GM21447 (cell line): Measurements from ENCODE around the gene PTPRN.
"Not testable (repeated sequence)": the region's sequence is repeated elsewhere in the genome, so short reads cannot be mapped to it uniquely, and the experiment has no call there.

Source experiments
- ATAC-seq: cut with Tn5 transposase; IDR thresholded peaks from one replicate; pipeline ENCODE4 v1.9.1; 2021; ENCODE audit not compliant: unreplicated experiment

PTPRN gene

DNA sequence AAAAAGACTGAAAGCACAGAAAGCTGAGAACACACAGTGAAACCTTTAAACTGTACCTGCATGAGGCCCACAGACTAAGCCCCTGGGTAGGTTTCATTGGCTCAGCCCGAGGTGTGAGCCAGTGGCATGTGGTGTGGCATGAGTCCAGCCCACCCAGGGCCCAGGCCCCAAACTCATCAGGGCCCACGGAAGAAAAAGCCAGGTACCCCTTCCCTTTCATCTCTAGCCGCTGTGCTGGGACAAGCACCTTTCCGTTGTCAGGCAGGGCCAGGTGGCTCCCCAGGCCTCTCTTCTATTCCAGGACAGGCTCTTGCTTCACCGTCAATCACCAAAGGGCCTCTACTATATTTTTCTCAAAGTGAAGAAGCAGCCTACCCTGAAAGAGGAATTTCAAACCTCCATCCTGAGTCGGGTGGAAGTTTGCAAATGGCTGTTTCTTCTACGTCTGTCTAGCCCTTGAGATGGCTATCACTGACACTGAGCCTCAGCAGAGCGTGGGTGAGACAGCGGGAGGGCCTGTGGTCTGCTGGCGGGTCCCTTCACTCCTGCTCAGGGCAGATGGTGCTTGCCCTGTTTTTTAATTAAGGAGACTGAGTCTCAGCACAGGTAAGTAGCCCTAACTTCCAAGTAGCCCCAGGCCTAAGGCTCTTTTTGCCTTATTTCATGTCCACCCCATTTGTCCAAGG lies 21.5 kb downstream of the PTPRN start:
- no peak for ATAC-seq

DNA sequence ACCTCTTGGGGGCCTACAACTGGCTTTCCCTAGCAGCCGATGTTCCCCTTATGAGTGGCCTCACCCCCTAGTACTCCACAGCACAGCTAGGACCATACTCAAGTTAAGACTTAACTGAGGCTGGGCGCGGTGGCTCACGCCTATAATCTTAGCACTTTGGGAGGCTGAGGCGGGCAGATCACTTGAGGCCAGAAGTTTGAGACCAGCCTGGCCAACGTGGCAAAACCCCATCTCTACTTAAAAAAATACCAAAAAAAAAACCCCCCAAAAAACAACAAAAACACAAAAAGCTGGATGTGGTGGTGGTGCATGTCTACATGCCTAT lies 22.1 kb downstream of the PTPRN start:
- not testable (repeated sequence) for ATAC-seq

DNA sequence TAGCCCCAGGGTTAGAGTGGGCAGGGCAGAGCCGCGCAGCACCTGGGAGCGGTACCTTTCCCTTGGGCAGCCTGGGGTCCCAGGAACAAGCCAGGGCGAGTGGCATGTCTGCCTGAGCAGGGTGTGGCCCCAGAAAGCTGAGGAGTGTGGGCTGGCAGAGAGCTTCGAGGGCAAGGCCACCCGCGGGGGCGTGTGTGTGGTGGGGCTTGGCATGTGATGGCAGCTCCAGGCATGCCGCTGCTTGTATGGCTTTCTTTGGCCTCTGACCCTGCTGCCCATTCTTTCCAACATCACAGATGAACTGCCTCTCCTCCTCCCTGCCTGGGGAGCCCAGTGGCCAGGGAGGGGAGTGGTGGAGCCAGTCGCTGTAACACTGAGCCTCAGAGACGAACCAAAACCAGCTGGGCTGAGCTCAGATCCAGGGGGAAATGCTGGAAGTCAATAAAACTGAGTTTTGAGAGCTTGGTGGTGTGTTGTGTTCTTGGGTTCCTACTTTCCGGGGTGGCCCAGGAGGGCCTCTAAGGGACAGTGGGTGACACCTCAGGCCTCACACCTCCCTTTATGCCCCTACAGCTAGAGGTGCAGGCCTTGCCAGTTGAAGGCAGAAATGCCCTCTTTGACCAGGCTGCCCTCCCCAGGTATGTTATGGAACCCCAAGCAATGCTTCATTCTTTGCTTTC lies 22.6 kb downstream of the PTPRN start:
- ATAC-seq: no peak

DNA sequence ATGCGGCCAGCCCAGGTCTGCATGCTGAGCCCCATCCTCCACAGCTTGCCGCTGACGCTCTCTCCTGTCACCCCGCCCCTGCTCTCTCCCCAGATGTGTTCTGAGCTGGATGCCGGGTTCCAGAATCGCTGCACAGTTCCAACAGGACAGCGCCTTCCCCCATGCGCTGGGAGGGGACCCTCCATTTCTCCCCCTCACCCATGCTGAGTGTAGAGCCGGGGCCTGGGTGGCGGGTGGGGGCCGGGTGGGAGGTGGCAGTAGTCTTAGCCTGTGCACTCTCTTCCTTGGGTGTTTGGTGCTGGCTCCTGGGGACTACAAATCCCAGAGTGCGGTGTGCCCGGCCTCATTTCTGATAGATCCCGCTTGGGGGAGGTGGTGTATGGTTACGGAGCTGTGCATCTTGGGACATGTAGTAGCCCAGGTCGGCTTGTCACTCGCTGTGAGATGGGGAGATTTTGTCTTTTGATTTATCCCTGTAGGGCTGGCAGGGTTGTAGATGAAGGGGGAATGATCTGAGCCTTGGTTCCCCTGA lies 23.2 kb downstream of the PTPRN start:
- ATAC-seq: no peak

DNA sequence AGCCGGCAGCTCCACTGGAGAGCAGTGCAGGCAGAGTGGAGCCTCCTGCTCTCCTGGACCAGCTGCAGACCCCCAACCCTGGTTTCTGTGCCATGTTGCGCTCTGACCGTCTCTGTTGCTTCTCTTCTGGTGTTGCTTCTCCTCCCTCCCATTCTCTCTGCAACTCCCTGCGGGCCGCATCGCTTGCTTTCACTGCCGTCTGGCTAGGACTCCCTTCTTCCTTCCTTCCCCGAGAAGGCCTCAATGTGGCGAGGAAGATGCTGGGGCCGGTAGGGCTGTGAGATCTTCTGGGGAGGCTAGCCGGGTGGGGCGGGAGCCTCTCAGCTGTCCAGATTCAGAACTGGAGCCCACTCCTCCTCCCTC lies 23.8 kb downstream of the PTPRN start:
- ATAC-seq: no peak

DNA sequence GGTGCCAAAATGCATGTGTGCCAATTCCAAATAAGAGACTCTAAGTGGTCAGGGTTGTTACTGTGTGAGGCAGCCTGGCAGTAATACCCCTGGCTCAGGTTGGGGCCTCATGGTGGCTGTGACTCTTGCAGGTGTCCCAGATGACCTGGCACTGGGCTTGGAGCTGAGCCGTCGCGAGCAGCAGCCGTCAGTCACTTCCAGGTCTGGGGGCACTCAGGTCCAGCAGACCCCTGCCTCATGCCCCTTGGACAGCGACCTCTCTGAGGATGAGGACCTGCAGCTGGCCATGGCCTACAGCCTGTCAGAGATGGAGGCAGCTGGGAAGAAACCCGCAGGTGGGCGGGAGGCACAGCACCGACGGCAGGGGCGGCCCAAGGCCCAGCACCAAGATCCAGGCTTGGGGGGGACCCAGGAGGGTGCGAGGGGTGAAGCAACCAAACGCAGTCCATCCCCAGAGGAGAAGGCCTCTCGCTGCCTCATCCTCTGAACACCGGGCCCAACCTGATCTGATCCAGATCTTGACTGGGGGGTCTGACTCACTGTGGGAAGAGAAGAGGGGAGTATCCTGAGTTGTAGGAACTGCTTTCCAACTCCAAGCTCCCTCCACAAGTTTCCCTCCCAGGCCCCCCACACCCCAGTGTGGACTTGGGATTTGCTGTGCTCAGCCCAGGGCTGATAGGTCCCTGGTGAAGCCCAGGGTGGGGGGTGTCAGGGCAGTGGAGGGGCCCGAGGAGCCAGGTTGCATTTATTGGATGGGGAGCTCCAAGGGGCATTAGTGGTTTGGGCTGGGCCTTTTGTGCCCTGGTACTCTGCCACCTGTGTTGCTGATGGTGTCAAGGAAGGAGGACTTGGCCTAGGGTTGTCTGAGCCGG lies 24.5 kb downstream of the PTPRN start:
- no peak for ATAC-seq

DNA sequence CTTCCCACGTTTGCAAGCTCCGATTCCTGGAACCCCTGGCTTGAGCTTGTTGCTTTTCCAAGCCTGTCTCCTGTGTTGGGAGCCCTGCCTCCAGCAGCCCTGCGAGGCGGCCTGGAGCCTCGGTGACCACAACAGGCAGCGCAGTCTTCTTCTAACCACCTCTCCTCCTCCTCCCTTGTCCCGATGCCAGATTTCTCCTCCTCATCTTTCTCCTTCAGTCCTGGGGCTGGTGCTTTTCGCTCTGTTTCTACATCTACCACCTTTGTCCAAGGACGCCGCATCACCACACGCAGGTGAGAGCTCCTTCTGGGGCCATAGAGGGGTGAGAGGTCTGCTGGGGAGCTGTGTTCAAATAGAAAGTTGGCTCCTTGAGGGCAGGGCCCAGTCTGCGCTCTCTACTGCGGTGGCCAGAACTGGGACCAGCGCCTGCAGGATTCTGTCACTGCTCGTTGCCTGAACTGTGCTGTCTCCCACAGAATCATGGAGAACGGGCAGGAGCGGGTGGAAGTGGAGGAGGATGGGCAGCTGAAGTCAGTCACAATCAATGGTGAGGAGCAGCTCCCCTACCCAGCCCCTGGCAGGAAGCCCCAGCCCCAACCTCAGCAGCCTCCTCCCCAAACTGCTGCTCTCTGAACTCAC lies 26.1 kb downstream of the PTPRN start:
- ATAC-seq: no peak

DNA sequence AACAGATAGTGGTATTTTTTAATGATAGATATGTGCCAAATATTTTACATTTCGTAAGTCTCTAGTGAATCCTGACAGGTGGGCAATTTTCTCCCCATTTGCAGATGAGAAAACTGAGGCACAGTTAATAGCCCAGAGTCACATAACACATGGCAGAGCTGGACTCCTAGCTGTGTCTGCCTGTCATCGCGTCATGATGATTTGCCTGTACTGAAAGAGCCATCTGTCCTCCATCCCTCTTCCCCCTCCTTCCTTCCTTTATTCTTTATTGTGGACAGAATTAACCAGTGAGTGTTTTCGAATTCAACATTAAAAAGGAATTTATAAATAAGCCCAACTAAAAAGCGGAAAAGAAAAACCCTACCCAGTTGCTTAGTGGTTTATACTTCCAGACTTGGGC lies 26.8 kb downstream of the PTPRN start:
- ATAC-seq: no peak

DNA sequence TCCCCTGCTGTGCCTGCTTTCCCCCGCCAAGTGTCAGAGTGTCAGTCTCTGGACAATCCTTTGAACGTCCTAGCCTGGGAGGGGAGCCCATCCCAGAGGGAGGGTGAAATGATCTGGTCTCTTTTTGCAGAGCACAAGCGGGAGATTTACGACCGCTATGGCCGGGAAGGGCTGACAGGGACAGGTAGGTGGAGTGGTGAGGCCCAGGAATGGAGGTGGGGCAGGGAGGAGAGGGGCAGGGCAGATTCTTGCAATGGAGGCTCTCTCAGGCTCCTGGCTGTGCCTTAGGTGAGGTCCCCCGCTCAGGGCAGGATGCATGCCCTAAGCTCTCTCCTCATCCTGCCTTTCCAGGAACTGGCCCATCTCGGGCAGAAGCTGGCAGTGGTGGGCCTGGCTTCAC lies 27.6 kb downstream of the PTPRN start:
- ATAC-seq: no peak

DNA sequence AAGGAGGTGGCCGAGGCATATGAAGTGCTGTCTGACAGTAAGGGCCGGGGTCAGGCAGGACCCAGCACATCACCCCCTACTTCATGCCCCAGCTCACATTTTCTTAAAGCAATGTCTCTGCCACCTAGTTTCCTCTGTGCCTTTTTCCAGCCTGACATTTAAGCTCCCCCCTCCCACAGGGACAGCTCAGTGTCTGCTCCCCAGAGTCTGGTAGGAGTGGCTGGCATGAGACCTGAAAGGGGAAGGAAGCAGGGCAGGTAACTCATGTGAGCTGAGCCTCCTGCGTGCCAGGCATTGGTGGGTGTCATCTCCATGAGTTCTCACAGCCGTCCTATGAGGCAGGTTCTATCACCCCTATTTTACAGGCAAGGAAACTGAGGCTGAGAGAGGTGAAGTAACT lies 28.6 kb downstream of the PTPRN start:
- no peak for ATAC-seq

DNA sequence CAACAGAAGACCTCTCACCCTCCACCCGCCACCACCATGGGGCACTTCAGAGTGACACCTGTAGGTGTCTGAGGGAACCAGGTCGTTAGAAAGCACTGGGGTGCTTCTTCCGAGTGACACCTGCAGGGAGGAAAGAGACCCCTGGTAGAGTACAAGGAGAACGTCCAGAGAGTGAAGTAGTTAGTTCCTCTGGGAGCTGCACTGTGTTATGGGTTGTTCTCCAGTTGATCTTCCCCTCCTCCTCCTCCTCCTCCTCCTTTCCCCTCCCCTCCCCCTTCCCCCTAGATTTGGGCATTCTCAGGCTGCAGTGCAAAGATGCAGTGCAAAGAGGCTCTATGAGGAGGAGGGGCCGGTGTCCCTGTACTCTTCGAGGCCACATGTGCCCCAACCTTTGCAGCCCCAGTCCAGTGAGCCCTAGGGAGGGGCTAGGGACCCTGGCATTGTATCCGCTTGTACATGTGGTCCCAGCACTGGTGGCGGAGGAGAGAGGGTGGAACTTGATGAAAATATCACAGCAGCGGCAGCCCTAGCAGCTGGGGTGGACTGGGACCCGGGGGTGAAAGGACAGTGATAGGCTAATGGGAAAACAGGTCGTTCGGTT lies 29.2 kb downstream of the PTPRN start:
- no peak for ATAC-seq

DNA sequence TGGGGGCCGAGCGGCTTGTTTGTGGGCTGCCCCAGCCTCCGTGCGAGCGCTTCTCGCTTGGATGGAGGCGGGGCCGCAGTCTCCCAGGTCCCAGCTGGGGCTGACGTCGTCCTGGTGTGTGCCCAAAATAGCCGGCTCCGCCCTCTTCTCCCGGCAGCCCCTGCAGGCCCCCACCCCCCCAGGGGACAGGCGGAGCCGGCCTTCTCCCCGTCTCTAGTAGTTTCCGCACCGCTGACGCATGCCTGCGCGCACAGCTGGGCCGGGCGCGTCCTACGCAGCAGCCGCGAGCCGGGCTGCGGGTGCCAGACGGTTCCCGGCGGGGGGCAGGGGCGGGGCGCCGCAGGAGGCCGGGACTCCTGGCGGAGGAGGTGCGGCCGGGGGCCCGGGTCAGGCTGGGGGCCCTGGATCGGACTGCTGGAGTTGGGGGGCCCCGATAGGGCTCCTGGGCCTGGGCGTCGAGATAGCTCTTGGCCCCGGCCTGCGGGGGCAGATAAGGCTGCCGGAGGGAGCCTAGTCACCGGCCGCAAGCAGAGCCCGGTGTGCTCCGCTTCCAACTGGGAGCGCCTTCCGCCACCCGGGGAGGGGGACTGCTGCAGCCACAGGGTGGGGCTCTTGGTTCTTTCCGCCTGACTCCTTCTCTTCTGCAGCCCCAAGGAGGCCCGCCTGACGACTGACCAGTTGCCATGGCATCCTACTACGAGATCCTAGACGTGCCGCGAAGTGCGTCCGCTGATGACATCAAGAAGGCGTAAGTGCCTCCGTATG lies 29.9 kb downstream of the PTPRN start, which contains the start of gene DNAJB2:
Gene DNAJB2, plus strand, starts transcription at position 216 of the 765 bp plus-strand sequence. Its CDS starts 468 bp downstream, at position 684.
- peak; percentile 79 for ATAC-seq

DNA sequence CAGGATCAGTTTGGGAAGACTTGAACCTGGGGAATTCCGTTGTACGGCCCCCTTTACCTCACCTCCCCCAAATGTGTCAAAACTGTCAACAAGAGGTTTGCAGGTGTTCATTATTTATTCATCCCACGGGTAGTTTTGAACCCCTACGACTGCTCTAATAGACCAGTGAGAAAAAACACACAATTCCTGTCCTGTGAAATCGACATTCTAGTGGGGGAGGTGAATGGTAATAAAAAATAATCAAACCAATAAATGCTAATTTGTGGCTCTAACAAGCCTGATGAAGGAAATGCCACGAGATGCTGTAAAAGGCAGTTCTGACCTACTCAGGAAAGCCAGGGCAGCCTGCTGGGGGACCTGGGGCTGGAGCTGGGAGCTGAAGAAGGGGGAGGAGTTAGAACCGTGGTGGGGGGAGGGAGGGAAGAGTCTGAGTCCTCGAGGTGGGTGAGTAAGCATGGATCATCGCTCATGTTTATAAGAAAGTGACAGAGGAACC lies 30.5 kb downstream of the PTPRN start:
- peak; percentile 6 for ATAC-seq

DNA sequence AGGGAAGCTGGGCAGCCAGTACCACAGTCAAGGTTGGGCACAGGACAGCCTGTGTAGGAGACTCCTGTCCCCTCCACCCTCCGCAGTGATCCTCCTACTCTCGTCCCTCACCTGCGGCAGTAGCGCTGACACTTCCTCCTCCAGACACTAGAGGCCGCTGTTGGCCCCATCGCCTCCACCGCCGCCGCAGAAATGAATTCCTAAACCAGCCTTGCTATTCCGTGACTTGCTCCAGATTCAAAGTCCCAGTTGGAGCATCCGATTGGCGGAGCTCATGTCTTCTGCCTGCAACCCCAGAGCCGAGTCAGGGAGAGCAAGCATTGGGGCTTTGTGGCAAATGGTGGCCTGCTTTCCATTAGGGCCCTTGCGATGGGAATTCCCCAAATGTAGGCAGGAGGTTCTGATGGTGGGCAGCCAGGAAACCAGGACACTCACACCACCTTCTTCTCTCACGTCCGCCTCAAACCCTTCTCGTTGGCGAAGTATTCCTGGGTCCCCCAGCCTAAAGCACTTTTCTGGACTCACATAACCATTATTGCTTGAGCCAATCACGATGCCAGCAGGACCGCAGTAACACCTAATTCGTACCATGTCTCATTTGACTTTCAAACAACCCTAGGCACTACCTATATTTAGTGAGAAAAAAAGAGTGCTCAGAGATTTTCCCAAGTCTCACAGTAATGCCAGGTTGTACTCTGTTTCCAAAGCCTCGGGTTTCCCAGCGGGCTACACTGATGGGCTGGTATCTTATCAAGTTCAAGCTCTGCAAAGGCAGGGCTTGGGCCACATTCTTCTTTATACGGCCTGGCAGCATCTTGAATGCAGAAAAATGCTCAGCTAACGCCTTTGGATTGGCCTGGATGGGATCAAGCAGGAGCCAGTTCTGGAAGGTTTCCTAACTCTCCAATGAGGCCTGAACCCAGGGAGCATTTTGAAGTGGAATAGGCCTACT lies 31.2 kb downstream of the PTPRN start:
- no peak for ATAC-seq

DNA sequence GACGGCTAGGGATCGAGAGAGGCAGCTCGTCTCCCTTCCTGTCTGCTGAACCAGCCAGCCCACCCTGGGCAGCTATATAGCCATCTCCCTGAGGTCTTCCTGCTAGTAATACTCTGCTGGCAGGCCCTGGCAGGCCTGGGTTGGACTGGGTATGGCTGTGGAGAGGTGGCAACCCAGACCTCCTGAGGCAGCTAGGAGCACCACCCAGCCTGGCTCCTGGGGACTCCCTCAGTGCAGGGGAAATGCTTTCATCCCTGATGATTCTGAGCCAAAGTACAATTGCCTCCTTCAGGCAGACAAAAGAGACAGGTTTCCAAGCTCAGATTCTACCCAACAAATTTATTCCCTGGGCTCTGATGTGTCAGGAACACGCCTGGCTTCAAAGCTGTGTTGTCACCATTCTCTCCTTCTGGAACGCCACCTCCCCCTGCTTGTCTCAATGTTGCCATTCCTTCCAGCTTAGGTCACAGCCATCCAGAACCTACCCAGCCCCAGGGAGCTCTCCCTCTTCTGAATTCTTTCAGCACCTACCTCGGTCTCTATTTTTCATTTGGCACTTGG lies 34.8 kb downstream of the PTPRN start:
- no peak for ATAC-seq

DNA sequence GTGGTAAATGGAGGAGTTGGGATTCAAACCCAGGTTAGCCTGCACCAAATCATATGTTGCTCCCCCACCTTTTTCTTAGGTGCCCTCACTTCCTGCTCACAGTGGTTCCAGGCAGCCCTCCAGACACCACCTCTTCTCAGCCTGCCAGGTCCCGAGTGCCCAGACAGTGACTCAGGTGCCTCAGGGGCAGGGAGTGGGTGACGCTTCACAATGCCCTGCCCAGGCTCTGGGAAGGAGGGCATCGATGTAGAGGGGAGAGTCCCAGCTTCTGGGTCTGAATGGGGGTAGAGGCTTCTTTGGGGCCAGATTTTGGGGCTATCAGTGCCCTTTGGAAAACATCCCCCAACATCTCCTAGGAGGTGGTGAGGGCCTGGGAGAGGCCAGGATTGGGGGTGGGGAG lies 35.3 kb downstream of the PTPRN start:
- ATAC-seq: no peak

DNA sequence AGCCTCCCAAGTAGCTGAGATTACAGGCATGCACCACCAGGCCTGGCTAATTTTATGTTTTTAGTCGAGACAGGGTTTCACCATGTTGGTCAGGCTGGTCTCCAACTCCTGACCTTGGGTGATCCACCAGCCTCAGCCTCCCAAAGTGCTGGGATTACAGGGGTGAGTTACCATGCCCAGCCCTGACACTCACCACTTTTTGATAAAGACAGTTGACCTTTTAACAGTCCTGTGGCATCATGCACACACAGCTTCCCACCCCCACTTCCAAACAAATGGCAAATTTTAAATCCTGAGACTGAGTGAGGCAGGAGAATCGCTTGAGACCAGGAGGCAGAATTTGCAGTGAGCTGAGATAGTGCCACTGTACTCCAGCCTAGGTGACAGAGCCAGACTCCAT lies 36.2 kb downstream of the PTPRN start:
- no peak for ATAC-seq

DNA sequence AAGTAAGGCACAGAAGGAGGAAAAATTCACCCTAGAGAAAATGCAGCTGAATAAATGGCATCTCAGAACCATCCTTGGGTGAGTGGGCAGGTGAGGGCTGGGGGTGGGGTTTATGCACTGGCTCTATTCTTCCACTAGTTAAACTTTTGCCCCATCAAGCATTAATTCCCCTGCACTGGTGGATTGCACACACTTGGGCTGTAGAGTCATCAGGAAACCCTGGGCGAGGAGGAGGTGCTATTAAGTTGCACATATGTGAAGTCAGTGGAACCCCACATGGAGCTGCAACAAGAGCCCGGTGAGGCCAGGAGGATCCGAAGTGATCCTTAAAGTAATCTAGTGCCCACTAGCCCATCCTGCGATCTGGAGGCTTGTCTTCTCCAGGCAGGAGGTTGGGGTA lies 36.8 kb downstream of the PTPRN start:
- ATAC-seq: no peak

DNA sequence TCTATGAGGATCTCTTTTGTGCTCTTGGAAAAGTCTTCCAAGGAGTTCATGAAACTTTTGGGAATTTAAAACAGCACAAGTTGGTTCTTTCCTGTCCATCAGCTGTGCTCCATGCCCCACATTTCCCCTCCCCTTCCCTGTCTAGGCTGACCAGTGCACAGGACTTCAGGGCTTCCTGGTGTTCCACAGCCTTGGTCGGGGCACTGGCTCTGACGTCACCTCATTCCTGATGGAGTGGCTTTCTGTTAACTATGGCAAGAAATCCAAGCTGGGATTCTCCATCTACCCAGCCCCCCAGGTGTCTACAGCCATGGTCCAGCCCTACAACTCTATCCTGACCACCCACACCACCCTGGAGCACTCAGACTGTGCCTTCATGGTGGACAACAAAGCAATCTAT lies 38.2 kb downstream of the PTPRN start:
- no peak for ATAC-seq
